Measurements from ENCODE around the gene NPLOC4.
"Not testable (repeated sequence)": the region's sequence is repeated elsewhere in the genome, so short reads cannot be mapped to it uniquely, and the experiment has no call there.

NPLOC4 gene

GRCh38 chr17:81635973-81636504 lies 873 bp downstream of the NPLOC4 start:
- no peak for DNase-seq (ENCODE audit: low read depth)
- TF ChIP-seq CTCF (conservative IDR thresholded peaks at IDR 0.05; ENCODE audit: low read depth, low read length) = no peak

GRCh38 chr17:81635431-81635830 lies 1.5 kb downstream of the NPLOC4 start:
- no peak for TF ChIP-seq CTCF (conservative IDR thresholded peaks at IDR 0.05; ENCODE audit: low read depth, low read length)
- DNase-seq (ENCODE audit: low read depth) = no peak
- peak overlapping the region; percentile 94 for H3K4me3 ChIP-seq (ENCODE audit: low read length)

More at GRCh38 chr17:81635973-81636504, 873 bp downstream of the NPLOC4 start:
- H3K4me3 ChIP-seq (ENCODE audit: low read length) = peak overlapping the region; percentile 94

GRCh38 chr17:81631482-81631881 lies 5.4 kb downstream of the NPLOC4 start:
- no peak for DNase-seq (ENCODE audit: low read depth)
- no peak overlapping the region for H3K4me3 ChIP-seq (ENCODE audit: low read length)
- no peak for TF ChIP-seq CTCF (conservative IDR thresholded peaks at IDR 0.05; ENCODE audit: low read depth, low read length)

GRCh38 chr17:81630274-81630673 lies 6.6 kb downstream of the NPLOC4 start:
- TF ChIP-seq CTCF (conservative IDR thresholded peaks at IDR 0.05; ENCODE audit: low read depth, low read length) = no peak
- H3K4me3 ChIP-seq (ENCODE audit: low read length) = no peak overlapping the region
- no peak for DNase-seq (ENCODE audit: low read depth)

GRCh38 chr17:81621494-81622130 lies 15.3 kb downstream of the NPLOC4 start:
- H3K4me3 ChIP-seq (ENCODE audit: low read length) = no peak overlapping the region
- DNase-seq (ENCODE audit: low read depth) = peak; percentile 72
- no peak for TF ChIP-seq CTCF (conservative IDR thresholded peaks at IDR 0.05; ENCODE audit: low read depth, low read length)

GRCh38 chr17:81618307-81618706 lies 18.6 kb downstream of the NPLOC4 start:
- DNase-seq (ENCODE audit: low read depth); H3K4me3 ChIP-seq (ENCODE audit: low read length): not testable (repeated sequence)

- no peak for TF ChIP-seq CTCF (conservative IDR thresholded peaks at IDR 0.05; ENCODE audit: low read depth, low read length)
- no peak for DNase-seq (ENCODE audit: low read depth)
- no peak overlapping the region for H3K4me3 ChIP-seq (ENCODE audit: low read length)
Measured at GRCh38 chr17:81616877-81617276, 20.0 kb downstream of the NPLOC4 start.

Data from retinal pigment epithelial cell (primary cell).